Ishikawa (cell line): Measurements from ENCODE around the gene DCUN1D2.

Experiments used
- EP300 ChIP-seq: IDR thresholded peaks from 2 replicates; pipeline ENCODE4 v1.6.1; 2012; ENCODE audit warnings: borderline replicate concordance
- FOXM1 ChIP-seq: IDR thresholded peaks from 2 replicates; pipeline ENCODE4 v1.6.1; 2012; ENCODE audit warnings: low read depth, borderline replicate concordance
- TAF1 ChIP-seq: IDR thresholded peaks from 2 replicates; pipeline ENCODE4 v1.6.1; 2012; ENCODE audit warnings: low read depth, mild to moderate bottlenecking
- TCF12 ChIP-seq: IDR thresholded peaks from 2 replicates; pipeline ENCODE4 v1.6.1; 2012; ENCODE audit warnings: low read depth
- USF1 ChIP-seq: IDR thresholded peaks from 2 replicates; pipeline ENCODE4 v1.6.1; 2012
- TF ChIP-seq, protein P1 (sequence below): IDR thresholded peaks from 2 replicates; pipeline ENCODE4 v1.6.1; 2012

DNA sequence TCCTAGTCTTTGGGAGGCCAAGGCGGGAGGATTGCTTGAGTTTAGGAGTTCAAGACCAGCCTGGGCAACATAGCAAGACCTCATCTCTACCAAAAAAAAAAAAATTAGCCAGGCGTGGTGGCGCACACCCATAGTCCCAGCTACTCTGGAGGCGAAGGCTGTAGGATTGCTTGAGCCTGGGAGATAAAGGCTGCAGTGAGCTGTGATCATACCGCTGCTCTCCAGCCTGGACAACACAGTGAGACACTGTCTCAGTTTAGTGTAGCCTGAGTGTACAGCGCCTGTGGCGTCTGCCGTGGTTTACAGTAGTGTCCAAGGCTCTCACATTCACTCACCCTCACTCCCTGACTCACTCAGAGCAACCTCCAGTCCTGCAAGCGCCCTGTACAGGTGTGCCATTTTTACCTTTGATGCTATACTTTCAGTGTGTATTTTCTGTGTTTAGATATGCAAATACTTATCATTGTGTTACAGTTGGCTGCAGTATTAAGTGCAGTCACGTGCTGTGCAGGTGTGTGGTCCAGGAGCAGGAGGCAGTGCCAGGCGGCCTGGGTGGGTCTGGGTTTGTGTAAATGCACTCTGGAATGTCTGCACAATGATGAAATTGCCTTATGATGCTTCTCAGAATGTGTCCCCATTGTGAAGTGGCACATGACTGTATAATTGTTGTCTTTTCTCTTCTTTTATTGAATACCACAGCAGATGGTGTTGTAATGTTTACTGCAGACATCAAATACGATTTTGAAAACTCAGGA lies 36.1 kb upstream of the DCUN1D2 start:
- no peak for TF ChIP-seq TAF1
- TF ChIP-seq, protein P1, sequence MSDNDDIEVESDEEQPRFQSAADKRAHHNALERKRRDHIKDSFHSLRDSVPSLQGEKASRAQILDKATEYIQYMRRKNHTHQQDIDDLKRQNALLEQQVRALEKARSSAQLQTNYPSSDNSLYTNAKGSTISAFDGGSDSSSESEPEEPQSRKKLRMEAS: no peak
- no peak for TF ChIP-seq TCF12
- no peak for TF ChIP-seq EP300
- no peak for TF ChIP-seq USF1
- no peak for TF ChIP-seq FOXM1
